GM19438 (cell line): Measurements from ENCODE around the gene ZNF530.

Experiments used
- ATAC-seq: cut with Tn5 transposase; IDR thresholded peaks from one replicate; pipeline ENCODE4 v1.9.1; 2021; ENCODE audit warnings: low read depth; ENCODE audit not compliant: unreplicated experiment

ZNF530 gene

GRCh38 chr19:57613941-57614743 is 14.5 kb downstream of the ZNF530 start, which contains the start of gene ZNF134:
Gene ZNF134 (plus strand): TSS chr19:57614242. CDS start chr19:57619469, 5,227 bp downstream.
- peak; percentile 96 for ATAC-seq

DNA sequence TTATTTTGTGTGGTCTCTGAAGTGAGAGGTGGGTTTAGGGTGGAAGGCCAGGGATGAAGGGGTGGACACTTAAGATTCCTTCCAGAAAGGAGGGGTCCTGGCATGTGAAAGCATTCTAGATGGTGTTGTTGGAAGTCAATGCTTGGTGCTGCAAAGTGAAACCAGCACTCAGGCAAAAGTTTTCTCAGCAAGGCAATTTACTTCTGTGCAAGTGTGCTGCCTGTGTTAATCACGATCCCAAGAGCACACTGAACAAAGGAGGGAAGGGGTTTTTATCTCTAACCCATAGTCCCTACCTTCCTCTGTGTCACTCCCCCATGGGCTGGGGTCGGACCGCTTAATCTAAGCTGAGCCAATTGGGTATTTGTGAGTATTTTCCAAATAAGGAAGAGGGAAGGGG is 15.7 kb downstream of the ZNF530 start:
- ATAC-seq, result no peak

DNA sequence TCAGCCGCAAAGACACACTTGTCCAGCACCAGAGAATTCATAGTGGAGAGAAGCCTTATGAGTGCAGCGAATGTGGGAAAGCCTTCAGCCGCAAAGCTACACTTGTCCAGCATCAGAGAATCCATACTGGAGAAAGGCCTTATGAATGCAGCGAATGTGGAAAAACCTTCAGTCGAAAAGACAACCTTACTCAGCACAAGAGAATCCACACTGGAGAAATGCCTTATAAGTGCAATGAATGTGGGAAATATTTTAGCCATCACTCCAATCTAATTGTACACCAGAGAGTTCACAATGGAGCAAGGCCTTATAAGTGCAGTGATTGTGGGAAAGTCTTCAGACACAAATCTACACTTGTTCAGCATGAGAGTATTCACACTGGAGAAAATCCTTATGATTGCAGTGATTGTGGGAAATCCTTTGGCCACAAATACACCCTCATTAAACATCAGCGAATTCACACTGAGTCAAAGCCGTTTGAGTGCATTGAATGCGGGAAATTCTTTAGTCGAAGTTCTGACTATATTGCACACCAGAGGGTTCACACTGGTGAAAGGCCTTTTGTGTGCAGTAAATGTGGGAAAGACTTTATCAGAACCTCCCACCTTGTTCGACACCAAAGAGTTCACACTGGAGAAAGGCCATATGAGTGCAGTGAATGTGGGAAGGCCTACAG is 21.1 kb downstream of the ZNF530 start:
- no peak for ATAC-seq

DNA sequence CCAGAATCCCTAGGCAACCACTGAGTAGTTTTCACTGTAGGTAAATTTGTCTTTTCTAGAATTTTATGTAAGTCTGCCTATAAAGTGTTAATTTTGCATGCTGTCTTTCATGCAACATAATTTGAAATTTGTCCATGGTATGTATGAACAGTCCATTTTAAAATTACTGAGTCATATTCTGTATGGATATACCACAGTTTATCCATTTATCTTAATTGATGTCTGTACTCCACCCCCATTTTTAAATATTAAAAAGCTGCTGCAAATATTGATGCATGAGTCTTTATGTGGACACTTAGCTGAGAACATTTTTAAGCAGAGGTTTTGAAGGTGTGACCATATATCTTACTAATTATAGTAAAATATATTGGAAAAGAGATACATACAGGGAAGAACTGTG is 23.4 kb downstream of the ZNF530 start:
- ATAC-seq, result no peak

GRCh38 chr19:57632987-57633831 is 33.5 kb downstream of the ZNF530 start, which contains the start of gene ZNF211:
Gene ZNF211 (plus strand): TSS chr19:57633168. CDS start chr19:57633347, 179 bp downstream.
- peak; percentile 88 for ATAC-seq

- no peak for ATAC-seq
These were observed 34.1 kb downstream of the ZNF530 start for GRCh38 chr19:57633832-57634131.

DNA sequence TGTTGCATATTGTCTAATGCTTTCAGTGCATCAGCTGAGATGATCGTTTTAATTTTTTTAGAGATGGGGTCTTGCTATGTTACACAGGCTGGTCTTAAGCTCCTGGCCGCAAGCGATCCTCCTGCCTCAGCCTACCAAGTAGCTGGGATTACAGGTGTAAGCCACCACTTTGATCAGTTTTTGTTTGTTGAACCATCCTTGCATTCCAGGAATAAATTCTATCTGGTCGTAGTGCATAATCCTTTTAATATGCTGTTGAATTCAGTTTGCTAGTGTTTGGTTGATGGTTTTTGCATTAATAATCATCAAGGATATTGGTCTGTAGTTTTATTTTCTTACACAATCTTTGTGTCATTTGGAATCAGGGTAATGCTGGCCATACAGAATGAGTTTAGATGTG is 37.7 kb downstream of the ZNF530 start:
- no peak for ATAC-seq

DNA sequence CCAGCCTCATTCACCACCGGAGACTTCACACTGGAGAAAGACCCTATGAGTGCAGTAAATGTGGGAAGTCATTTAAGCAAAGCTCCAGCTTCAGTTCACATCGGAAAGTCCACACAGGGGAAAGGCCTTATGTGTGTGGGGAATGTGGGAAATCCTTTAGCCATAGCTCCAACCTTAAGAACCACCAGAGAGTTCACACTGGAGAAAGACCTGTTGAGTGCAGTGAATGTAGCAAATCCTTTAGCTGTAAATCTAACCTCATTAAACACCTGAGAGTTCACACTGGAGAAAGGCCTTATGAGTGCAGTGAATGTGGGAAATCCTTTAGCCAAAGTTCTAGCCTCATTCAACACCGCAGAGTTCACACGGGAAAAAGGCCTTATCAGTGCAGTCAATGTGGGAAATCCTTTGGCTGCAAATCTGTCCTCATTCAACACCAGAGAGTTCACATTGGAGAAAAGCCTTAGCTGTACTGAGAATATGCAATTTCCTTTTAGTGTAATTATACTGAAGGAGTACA is 42.1 kb downstream of the ZNF530 start:
- no peak for ATAC-seq

GRCh38 chr19:57642396-57643046 is 42.8 kb downstream of the ZNF530 start:
- ATAC-seq, result no peak

DNA sequence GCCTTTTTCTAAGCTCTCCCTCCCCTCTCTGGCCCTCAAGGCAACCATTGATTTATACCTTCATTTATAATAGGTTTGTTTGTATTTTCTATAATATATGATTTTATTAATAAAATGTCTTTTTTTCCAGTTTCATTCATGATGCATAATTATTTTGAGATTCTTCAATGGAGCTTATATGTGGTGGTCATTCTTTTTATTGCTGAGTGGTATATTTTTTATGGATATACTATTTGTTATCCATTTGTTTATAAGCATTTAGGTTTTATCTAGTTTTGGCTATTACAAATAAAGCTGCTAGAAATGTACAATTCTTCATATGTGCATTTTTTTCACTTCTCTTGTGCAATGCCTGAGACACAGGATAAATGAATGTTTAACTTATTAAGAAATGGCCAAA is 44.0 kb downstream of the ZNF530 start:
- ATAC-seq, result no peak

DNA sequence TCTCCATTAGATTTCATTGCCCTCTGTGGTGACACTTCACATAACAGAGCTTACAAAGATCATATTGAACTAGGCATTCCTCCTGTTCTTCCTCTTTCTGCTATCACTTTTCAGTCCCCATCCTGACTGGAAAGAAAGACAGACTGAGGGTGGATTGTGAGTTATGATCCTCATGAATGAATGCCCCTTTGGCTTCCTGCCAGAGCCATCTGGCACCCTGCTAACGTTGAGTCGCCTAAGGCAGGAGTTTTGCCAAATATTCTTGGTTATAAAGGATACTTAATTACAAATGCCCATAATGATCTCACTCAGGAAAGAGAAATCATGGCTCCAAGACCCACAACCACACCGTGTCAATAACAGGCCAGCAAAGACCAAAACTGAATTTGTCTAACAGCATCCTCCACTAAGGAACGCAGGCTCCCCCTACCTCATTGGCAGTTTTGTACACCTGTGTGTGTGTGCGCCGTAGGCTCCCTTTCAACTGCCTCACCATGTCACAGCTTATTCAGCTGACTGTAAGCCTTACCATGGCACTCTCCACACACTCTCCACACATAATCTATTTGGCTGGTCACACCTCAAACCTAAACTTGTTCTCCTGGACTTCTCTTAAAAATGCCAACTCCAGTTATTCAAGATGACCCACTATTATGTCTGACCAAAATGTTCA is 48.8 kb downstream of the ZNF530 start:
- no peak for ATAC-seq

- ATAC-seq, result no peak
These were observed 51.9 kb downstream of the ZNF530 start for GRCh38 chr19:57651654-57651996.

DNA sequence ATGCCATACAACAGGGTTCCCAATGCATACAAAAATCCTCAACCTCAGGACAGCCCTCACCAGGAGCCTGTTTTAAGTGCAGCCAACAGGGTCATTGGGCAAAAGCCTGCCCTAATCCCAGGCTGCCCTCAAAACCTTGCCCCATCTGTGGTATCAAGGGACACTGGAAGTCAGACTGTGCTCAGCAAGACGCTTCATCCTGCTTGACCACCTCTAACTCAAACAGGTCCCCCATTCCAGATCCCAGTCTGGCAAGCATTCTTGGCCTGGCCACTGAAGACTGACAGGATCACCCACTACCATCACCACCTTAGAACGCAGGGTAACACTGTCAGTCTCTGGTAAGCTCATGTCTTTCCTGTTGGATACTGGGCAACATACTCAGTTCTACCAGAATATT is 54.0 kb downstream of the ZNF530 start:
- ATAC-seq, result no peak

GRCh38 chr19:57655443-57655842 is 55.8 kb downstream of the ZNF530 start:
- ATAC-seq, result no peak

DNA sequence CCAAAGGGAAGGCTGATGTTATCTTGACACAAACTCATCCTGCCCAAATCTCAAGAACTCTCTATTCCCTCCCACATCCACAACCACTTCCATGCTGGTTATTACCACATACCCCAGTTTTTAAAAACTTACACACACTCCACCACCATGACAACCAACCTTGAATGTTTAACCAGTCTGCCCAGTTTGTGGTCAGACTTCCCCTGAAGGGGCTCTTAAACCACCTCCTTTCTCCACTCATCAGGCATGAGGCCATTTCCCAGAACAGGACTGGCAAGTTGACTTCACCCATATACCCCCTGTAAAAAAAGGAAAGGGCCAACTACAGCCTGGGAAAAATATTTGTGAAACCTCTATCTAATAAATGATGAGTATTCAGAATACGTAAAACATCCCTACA is 56.7 kb downstream of the ZNF530 start:
- no peak for ATAC-seq
